Gastrocnemius medialis (tissue), 4 donors: ENCODE data around the gene ENSA. TPM values are rescaled to one million over a fixed set of nuclear protein-coding genes. Genes with fewer than 3 reads are reported as not detected.

Experiments
- ATAC-seq, 2 donors: fragments of 150-250 bp; one replicate each; pipeline ENCODE4 v1.9.1; 2016
- DNase-seq, 2 donors: peaks; one replicate each; pipeline ENCODE4 v3.0.0-alpha.2; 2019
- H3K27ac ChIP-seq, 4 donors: fragments of 200-600 bp; sonication (generic); 1 replicate in 1 of 4; 2 replicates in 3 of 4; pipeline ENCODE4 v1.5.1; 2016 to 2018; ENCODE audit warnings: mild to moderate bottlenecking in 2 of 4, moderate library complexity in 1 of 4
- H3K27me3 ChIP-seq, 3 donors: fragments of 200-600 bp; sonication (generic) in 2 of 3; 1 replicate in 1 of 3; 2 replicates in 2 of 3; pipeline versions ENCODE4 v1.5.1 to v1.6.0; 2016 to 2019; ENCODE audit warnings: mild to moderate bottlenecking in 1 of 3, moderate library complexity in 1 of 3
- H3K36me3 ChIP-seq, 2 donors: fragments of 200-600 bp; sonication (generic) in 1 of 2; one replicate each; pipeline ENCODE4 v1.5.1; 2017 to 2018
- H3K4me1 ChIP-seq, 2 donors: fragments of 200-600 bp; sonication (generic) in 1 of 2; one replicate each; pipeline ENCODE4 v1.5.1; 2016 to 2017; ENCODE audit warnings: mild to moderate bottlenecking in 2 of 2
- H3K4me3 ChIP-seq, 4 donors: fragments of 200-600 bp; sonication (generic) in 3 of 4; 1 replicate in 1 of 4; 2 replicates in 3 of 4; pipeline ENCODE4 v1.5.1; 2016 to 2019; ENCODE audit warnings: mild to moderate bottlenecking in 2 of 4
- H3K9me3 ChIP-seq, 3 donors: fragments of 200-600 bp; sonication (generic) in 2 of 3; 1 replicate in 1 of 3; 2 replicates in 2 of 3; pipeline ENCODE4 v1.5.1; 2016 to 2019
- CTCF ChIP-seq, 5 experiments: fragments of 450-650 bp in 3 of 5; fragments of 200-600 bp in 2 of 5; sonication (generic) in 2 of 5; IDR thresholded peaks in 4 of 5; conservative IDR thresholded peaks in 1 of 5; 1 replicate in 4 of 5; 2 replicates in 1 of 5; pipeline ENCODE4 v1.5.1; 2016 to 2019; ENCODE audit warnings: antibody characterized with exemption in 5 of 5, mild to moderate bottlenecking in 3 of 5, moderate library complexity in 3 of 5
- POLR2A ChIP-seq, 2 donors: fragments of 450-650 bp; IDR thresholded peaks; one replicate each; pipeline ENCODE4 v1.6.1; 2017; ENCODE audit warnings: antibody characterized with exemption in 2 of 2, mild to moderate bottlenecking in 2 of 2, moderate library complexity in 2 of 2
- in situ Hi-C, 4 donors: fragments of 200-750 bp; cut with MboI; loops; one replicate each; pipeline versions ENCODE4 v1.15.0 to v1.8.0; 2017; ENCODE audit warnings: low sequenced_read_pairs in 4 of 4
- intact Hi-C: fragments of 100-400 bp; cut with DNase I; formaldehyde crosslinking; loops from one replicate; pipeline ENCODE4 v1.15.1; 2023; ENCODE audit warnings: low total_unique reads
- total RNA-seq, 4 donors: library from RNA; depleted of rRNA; stranded (reverse); fragments of >200 nt; gene quantifications; one replicate each; pipeline versions ENCODE4 v1.1.0 to v1.2.3, GENCODE V29; 2016

The ENSA gene
- total RNA-seq, 4 donors from 2014 or later: 164 to 302 (median 219) TPM

DNA sequence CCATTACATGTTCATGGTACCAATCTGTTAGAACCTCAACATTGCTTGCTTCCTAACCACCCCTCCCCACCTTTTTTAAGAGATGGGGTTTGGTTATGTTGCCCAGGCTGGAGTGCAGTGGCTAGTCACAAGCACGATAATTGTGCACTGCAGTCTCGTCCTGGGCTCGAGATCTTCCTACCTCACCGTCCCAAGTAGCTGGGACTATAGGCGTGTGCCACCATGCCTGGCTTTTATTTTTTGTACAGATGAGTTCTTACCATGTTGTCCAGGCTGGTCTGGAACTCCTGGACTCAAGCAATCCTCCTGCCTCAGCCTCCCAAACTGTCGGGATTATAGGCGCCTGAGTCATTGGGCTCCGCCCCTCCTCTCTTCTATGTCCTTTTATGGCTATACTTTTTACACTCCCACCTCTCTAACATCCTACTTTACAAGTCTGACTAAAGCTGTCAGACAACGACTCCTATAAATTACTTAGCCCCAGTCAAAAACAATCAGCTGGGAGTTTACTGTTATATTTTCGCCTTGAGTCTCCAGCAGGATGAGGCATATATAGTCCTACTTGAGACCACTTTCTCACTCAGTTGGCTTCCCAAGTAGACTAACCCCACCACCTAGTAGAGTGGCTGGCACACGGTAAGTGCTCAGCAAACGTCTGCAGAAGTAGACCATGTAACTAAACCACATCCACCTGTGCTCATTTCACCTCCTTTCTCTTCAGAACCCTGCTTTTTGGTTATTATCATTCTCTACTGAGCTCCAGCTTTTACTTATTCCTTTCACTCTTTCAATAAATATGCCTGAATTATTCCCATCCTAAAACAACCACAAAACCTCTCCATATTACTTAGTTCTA, 13.8 kb downstream of the ENSA start:
- intact Hi-C loops (loop anchor here (10.0 kb wide), 1 partner anchor 251 kb away; the partner anchor contains the start of gene RPRD2), in situ Hi-C loops (loop anchor here in 1 of 4 donors (10.0 kb wide), 1 partner anchor 151 kb away; no protein-coding TSS in a partner anchor)
- H3K4me1 ChIP-seq: peaks cover 25 to 43% of the 10 kb centered on the region in 2 donors
- no peak for TF ChIP-seq POLR2A (IDR thresholded peaks at IDR 0.05)
- TF ChIP-seq CTCF (IDR thresholded peaks at IDR 0.05 in 4 of 5, conservative IDR thresholded peaks at IDR 0.05 in 1 of 5): no peak
- ATAC-seq (no peak), DNase-seq (no peak)
- H3K4me3 ChIP-seq: no peak overlapping the region
- H3K9me3 ChIP-seq: no peaks in the 10 kb centered on the region
- H3K36me3 ChIP-seq: peaks cover 0 to 11% of the 10 kb centered on the region in 2 donors
- peak overlapping the region in 2 of 4 donors; percentile 7 to 75 for H3K27ac ChIP-seq
- H3K27me3 ChIP-seq: no peaks in the 10 kb centered on the region

- Histone ChIP-seq H3K9me3 (no peaks in the 10 kb centered on the region), H3K27ac (peak overlapping the region; percentile 67 to 81 (median 76)), H3K36me3 (peaks cover 0 to under 1% of the 10 kb centered on the region in 2 donors), H3K27me3 (no peaks in the 10 kb centered on the region), H3K4me1 (peaks cover 14 to 28% of the 10 kb centered on the region in 2 donors), H3K4me3 (no peak overlapping the region)
- ATAC-seq (peak; percentile 70 to 75), DNase-seq (no peak)
- in situ Hi-C loops: loop anchor here in 1 of 4 donors (10.0 kb wide), 1 partner anchor 148 kb away; no protein-coding TSS in a partner anchor
- intact Hi-C loops: loop anchor here (10.0 kb wide), 1 partner anchor 248 kb away; the partner anchor contains the start of gene RPRD2
- peak in 1 of 2 donors; percentile 37 for TF ChIP-seq POLR2A (IDR thresholded peaks at IDR 0.05)
- no peak for TF ChIP-seq CTCF (IDR thresholded peaks at IDR 0.05 in 4 of 5, conservative IDR thresholded peaks at IDR 0.05 in 1 of 5)
Measured at GRCh38 chr1:150613061-150613920, 16.1 kb downstream of the ENSA start.

- no peak for TF ChIP-seq CTCF (IDR thresholded peaks at IDR 0.05 in 4 of 5, conservative IDR thresholded peaks at IDR 0.05 in 1 of 5)
- TF ChIP-seq POLR2A (IDR thresholded peaks at IDR 0.05): no peak
- H3K4me1 ChIP-seq: peaks cover 14 to 28% of the 10 kb centered on the region in 2 donors
- no peak overlapping the region for H3K4me3 ChIP-seq
- intact Hi-C loops (loop anchor here (10.0 kb wide), 1 partner anchor 247 kb away; the partner anchor contains the start of gene RPRD2), in situ Hi-C loops (loop anchor here in 1 of 4 donors (10.0 kb wide), 1 partner anchor 147 kb away; no protein-coding TSS in a partner anchor)
- peak overlapping the region; percentile 67 to 81 (median 76) for H3K27ac ChIP-seq
- H3K36me3 ChIP-seq: no peaks in the 10 kb centered on the region
- ATAC-seq: no peak
- H3K27me3 ChIP-seq: no peaks in the 10 kb centered on the region
- DNase-seq: no peak
- no peaks in the 10 kb centered on the region for H3K9me3 ChIP-seq
Measured at GRCh38 chr1:150612014-150612345, 17.4 kb downstream of the ENSA start.

- intact Hi-C loops: loop anchor here (10.0 kb wide), 1 partner anchor 246 kb away; the partner anchor contains the start of gene RPRD2
- peak overlapping the region; percentile 67 to 81 (median 76) for H3K27ac ChIP-seq
- DNase-seq: no peak
- peaks cover 14 to 28% of the 10 kb centered on the region in 2 donors for H3K4me1 ChIP-seq
- TF ChIP-seq POLR2A (IDR thresholded peaks at IDR 0.05) (no peak), CTCF (IDR thresholded peaks at IDR 0.05 in 4 of 5, conservative IDR thresholded peaks at IDR 0.05 in 1 of 5) (no peak)
- H3K9me3 ChIP-seq: no peaks in the 10 kb centered on the region
- H3K36me3 ChIP-seq: no peaks in the 10 kb centered on the region
- ATAC-seq: no peak
- no peaks in the 10 kb centered on the region for H3K27me3 ChIP-seq
- no peak overlapping the region for H3K4me3 ChIP-seq
- in situ Hi-C loops: loop anchor here in 1 of 4 donors (10.0 kb wide), 1 partner anchor 146 kb away; no protein-coding TSS in a partner anchor
Measured at GRCh38 chr1:150610576-150610975, 18.8 kb downstream of the ENSA start.
